Activated CD8-positive, alpha-beta memory T cell treated with anti-CD3 and anti-CD28 coated beads for 48 hours (primary cell): Measurements from ENCODE around the gene LYL1.

Experiments
- DNase-seq, 3 experiments: peaks; one replicate each; pipeline ENCODE4 v3.0.0-alpha.2; 2020; ENCODE audit warnings: low read depth in 2 of 3, low spot score in 2 of 3

Gene LYL1

DNA sequence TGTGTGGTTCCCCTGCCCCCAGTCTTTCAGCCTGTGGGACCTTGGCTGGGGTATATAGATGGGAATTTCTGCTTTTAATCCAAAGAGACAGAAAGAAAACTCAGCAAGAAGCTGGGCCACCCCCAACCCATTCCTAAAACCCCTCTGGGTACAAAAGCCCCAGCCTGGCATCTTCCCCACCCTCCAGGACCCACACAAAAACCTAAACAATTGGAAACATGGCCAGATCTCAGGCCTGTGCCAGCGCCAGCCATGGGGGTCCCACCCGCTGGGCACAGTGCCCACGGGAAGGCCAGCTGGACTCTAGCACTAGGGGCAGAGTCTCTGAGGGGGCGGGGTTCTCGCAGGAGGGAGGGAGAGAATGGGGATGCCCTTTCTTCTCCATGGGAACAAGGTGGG lies 8.6 kb downstream of the LYL1 start:
- no peak for DNase-seq

DNA sequence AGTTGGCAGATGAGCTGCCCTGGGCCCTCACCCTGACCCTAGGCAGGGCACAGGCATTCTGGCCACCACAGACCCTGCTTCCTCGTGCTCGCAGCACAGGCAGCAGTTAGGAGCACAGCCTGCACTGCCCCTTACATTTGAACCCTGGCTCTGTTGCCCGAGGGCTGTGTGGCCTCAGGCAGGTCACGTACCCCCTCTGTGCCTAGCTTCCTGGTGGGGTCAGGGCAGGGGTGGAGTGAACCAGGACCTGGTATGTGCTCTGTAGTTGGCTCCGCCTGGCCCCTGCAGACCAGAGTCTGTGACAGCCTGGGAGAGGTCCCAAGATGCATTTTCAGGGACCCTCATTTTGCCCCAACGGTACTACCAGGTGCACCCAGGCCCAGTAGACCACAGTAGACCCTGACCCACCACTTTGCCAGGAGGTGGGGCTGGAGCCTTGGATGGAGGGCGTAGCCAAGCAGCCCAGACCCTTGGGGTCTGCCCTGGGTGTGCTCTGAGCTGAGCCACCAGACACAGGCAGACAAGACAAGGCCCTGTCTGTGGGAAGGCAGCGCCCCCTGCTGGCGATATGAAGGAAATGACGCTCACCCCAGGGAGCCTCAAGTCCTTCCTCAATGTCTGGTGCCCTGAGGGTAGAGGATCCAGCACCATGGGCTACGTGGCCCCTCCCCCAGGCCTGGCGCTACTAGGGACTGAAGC lies 9.1 kb downstream of the LYL1 start:
- DNase-seq, result peak in 1 of 3 experiments; percentile 76

GRCh38 chr19:13092606-13093235 lies 9.9 kb downstream of the LYL1 start:
- DNase-seq, result no peak

DNA sequence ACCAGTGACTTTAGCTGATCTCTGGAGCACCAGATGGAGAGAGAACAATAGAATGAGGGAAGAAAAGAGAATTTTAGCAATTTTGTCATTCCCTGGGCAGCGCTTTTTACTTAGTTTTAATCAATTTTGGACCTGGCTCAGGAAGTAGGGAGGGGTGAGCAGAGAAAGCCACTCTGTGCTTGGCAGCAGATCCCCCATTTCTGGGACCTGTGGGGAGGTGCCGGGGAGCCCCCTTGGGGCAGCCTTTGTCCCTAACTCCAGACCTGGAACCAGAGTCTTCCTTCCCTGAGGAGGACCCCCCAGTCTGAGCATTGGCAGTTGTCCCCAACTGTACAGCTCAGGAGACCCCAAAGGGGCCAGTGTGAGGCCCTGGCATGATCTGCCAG lies 10.5 kb downstream of the LYL1 start:
- no peak for DNase-seq

GRCh38 chr19:13091400-13092157 lies 11.1 kb downstream of the LYL1 start:
- DNase-seq, result no peak

DNA sequence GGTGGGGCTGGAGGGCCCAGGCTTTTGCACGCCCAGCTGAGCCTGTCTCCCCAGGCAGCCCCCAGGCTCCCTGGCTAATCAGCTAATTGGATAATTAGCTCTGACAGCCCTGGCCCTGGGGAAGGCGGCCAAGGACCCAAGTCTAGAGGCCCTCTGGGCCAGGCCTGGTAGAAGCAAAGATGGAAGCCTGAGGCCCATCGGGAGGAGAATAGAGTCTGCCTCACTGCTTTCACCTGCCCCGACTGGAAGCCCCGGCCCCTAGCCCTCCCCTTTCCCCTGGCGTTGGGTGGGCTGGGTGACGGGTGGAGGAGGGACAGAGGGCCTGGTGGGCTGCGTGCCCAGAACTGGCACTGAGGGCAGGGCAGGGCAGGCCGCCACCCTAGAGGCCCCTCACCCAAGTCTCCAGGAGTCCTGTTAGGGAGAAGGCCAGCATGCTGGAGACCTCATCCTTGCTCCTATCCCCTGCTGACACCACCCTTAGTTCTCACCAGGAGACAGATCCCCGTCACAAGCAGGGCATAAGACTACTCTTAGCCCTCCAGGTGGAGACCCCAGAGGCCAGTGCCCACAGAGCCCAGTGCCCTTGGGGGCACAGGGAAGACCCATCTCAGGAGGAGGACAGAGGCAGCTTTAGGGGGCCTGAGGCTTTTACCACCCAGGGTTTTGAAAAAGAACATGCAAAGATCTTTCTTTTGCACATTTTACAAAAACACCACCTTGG lies 12.0 kb downstream of the LYL1 start:
- no peak for DNase-seq

DNA sequence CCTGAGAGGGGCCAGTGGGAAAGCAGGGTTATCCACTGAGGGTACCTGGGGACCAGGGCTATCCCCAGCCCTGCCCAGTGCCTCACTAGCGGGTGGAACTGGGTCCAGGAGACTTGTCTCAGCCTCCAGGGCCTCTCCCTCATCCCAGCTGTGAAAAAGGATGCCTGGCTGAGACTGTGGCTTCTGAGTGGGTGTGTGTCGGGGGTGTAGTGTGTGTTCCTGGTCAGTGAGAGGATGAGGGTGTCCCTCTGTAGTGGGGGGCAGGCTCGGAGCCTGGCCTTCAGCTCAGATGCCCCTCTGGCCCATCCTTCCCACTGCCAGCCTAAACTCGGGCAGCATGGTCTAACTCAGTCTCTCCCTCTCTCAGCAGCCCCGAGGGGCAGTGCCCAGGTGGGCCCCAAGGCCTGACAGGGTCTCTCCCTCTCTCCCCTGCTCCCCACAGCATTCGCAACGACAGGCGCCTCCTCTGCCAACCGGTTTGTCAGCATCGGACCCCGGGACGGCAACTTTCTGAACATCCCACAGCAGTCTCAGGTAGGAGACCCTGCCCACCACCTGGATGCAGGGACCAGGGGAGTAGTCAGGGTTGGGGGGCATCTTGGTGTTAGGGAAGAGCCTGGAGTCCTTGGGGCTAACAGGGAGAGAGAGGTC lies 12.7 kb downstream of the LYL1 start:
- DNase-seq, result no peak

DNA sequence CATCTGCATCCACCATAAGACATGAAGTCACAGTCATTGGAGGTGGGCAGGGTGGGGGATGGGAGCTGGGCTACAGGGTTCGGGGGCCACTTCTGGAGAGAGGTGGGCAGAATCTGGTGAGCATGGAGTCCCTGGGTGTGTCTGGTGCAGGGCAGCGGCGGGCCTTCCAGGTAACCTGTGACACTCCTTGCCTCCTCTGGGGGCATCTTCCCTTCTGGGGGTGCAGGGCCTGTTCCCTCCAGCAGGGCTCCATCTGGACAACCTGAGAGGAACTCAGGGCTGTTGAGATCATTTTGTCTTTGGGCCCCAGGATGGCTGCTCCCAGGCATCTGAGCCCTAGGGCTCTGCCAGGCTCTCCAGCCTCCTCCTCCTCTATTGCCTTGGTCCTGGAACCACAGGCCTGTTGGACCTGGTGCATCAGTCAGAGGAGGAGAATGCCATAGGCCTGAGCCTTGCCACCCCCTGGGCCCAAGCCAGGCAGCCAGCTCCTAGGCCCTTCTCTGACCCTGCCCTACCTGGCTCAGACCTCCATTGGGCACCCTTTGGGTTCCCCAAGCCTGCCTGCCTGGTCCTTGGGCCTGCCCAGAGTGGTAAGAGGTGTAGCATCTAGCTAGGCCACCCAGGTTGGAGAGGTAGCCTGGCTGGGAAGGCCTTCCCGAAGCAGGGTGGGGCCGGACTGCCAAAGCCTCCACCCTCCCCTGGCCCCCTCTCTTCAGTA lies 13.4 kb downstream of the LYL1 start:
- no peak for DNase-seq

DNA sequence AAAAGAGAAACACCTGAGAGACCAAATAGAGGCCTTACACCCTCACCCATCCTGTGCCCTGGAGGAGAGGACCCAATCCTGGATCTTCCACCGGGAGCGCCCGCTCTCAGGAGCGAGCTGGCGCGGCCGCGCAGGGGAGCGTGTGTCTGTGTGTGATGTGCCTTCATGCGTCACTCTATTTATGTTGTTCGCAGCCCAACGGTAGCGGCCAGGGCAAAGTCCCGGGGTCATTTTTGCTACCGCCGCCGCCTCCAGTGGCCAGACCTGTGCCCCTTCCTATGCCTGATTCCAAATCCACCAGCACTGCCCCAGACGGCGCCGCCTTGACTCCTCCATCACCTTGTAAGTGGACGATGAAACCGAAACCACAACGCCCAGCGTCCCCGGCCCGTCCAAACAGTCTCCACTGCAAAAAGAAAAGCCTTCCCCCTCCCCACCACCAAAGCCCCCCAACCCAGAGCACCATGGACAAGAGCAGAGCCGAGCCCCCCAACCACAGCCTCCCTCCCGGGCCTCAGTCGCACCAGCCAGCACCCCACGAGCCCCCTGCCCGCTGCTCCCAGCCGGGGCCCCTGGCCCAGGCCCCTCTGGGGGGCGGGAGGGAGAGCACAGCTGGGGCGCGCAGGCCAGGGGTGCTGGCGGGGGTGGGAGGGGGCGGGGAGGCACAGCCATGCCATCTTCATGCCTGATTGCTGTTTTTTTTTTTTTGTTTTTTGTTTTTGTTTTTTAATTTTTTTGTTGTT lies 14.7 kb downstream of the LYL1 start:
- no peak for DNase-seq

DNA sequence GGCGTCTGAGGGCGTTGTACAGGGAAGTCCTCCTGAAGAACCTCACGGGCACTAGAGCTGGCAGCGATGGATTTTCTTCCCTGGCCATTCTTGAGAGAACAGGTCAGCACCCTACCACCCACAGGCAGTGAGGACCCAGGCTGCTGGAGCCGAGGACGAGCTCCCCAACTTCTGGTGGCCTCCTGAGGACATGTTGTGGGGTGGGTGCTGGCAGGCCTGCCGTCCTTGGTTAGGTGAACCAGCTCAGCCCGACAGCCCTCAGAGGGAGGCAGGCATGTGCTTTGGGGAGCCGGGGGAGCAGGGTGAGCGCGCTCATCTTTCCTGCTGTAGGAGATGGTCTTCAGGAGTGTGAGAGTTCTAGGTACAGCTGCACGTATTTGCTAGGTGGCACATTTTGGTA lies 15.4 kb downstream of the LYL1 start:
- DNase-seq, result no peak

GRCh38 chr19:13086341-13086740 lies 16.3 kb downstream of the LYL1 start:
- DNase-seq, result no peak

GRCh38 chr19:13085666-13086065 lies 17.0 kb downstream of the LYL1 start:
- DNase-seq, result no peak

DNA sequence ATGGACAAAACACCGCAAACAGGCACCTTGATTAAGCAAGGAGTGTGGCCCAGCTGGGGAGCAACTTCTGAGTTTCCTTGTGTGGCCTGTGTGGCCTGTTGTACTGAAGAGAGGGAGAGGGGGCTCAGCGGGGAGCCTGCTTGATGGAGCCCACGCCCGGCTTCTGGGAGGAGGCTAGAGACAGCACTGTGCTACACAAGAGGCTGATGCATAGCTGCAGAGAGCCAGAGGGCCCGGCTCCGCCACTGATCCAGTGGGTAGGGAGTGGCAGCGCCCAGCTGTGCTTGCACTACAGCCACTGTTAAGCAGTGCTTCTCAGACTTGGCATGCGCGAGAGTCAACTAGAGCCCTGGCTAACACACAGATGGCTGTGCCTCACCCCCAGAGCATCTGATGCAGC lies 19.0 kb downstream of the LYL1 start:
- no peak for DNase-seq

GRCh38 chr19:13083008-13083404 lies 19.7 kb downstream of the LYL1 start:
- no peak for DNase-seq

DNA sequence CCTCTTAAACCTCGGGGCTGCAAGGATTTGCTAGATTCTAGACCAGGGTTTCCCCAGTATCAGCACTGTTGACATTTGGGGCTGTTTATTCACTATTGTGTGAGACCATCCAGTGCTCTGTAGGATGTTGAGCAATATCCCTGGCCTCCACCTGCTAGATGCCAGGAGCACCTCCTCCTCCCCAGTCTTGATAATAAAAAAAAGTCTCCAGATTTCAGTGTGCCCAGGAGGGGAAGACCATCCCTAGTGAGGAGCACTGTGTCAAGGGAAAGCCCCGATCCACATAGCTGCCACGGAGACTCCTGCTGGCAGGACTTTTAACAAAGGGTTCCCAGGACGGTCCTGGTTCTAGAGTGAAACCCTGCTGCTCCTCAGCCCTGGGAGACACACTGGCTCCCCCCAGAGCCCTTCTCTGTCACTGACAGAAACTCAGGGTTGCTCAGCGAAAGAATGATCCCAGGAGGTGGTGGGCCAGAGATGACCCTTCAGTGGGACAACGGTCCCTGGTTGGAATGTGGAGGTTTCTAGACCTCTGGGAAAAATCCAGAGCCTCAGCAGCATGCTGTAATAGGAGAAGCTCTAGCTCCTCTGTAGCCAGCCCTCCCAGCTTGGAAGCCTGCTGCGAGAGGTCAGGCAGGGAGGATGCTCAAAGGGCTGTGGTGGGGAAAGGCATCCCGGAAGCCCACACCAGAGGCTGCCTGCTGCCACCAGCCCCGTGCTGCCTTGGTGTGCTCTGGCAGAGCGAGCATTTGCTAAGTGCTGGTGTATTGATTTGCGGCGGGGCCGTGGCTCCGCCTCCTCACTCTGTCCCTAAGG lies 20.3 kb downstream of the LYL1 start:
- no peak for DNase-seq

GRCh38 chr19:13079542-13079986 lies 23.1 kb downstream of the LYL1 start:
- DNase-seq, result no peak

DNA sequence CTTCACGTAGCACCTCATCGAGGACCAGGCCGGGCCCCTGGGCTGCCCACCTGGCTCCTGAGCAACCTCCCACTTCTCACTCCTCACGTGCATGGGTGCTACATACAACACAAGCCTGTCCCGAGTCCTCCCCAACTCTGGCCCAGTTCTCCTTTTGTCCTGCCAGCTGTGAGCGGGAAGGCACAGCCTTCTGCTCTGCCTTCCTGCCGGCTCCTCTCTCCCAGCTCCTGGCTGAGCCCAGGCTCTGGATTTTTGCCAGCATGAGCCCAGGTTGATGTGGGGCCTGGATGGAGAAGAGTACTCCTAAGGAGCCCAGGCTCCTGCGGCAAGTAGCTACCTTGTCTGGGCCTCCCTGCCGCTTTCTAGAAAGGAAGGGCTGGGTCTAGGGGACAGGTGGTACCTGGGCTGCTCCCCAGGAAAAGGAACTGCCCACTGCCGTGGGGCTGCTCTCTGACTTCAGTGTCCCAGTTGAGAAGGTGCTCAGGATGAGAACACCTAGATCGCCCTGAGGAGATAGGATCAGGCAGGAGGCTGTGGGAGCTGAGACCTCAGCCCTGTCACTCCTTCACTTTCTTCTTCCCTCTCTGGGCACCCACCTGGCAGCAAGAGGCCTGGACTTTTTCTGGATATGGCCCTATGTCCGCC lies 23.6 kb downstream of the LYL1 start:
- DNase-seq, result no peak

GRCh38 chr19:13078381-13078780 lies 24.3 kb downstream of the LYL1 start:
- DNase-seq, result no peak
